Bronchial epithelial cell (primary cell): ENCODE data around the gene ATXN10. TPM values are rescaled to one million over a fixed set of nuclear protein-coding genes. Genes with fewer than 3 reads are reported as not detected.

Experiments
- DNase-seq: peaks from one replicate; pipeline ENCODE4 v3.0.0-alpha.2; 2010; ENCODE audit warnings: low read depth
- FAIRE-seq: peaks from 2 replicates; lab custom pipeline; 2011; peaks lifted over from hg19 to GRCh38; lab: Jason Lieb, UNC
- H3K27me3 ChIP-seq: 2 replicates; pipeline ENCODE4 v1.5.1; 2011; ENCODE audit warnings: low read length; ENCODE audit not compliant: control insufficient read depth, insufficient read depth
- H3K36me3 ChIP-seq: 2 replicates; pipeline ENCODE4 v1.5.1; 2011; ENCODE audit warnings: low read length; ENCODE audit not compliant: control insufficient read depth, insufficient read depth
- H3K4me3 ChIP-seq: 2 replicates; pipeline ENCODE4 v1.5.1; 2011; ENCODE audit warnings: mild to moderate bottlenecking, low read depth, low read length, control low read depth
- total RNA-seq: library from RNA; depleted of rRNA; stranded (reverse); fragments of >200 nt; gene quantifications from 2 replicates; pipeline ENCODE4 v1.2.1, GENCODE V29; 2014
- TF ChIP-seq, protein P1 (sequence below): IDR thresholded peaks from 2 replicates; pipeline ENCODE4 v1.5.1; 2011; ENCODE audit warnings: mild to moderate bottlenecking, moderate library complexity, low read length, control low read depth, inconsistent platforms; ENCODE audit not compliant: insufficient read depth, severe bottlenecking

ATXN10 gene
- total RNA-seq, 1 donor from 2014 or later: 81.9 TPM

GRCh38 chr22:45684169-45684568 lies 12.5 kb downstream of the ATXN10 start:
- no peaks in the 10 kb centered on the region for H3K27me3 ChIP-seq
- DNase-seq (no peak), FAIRE-seq (no peak)
- no peak overlapping the region for H3K4me3 ChIP-seq
- TF ChIP-seq, protein P1, sequence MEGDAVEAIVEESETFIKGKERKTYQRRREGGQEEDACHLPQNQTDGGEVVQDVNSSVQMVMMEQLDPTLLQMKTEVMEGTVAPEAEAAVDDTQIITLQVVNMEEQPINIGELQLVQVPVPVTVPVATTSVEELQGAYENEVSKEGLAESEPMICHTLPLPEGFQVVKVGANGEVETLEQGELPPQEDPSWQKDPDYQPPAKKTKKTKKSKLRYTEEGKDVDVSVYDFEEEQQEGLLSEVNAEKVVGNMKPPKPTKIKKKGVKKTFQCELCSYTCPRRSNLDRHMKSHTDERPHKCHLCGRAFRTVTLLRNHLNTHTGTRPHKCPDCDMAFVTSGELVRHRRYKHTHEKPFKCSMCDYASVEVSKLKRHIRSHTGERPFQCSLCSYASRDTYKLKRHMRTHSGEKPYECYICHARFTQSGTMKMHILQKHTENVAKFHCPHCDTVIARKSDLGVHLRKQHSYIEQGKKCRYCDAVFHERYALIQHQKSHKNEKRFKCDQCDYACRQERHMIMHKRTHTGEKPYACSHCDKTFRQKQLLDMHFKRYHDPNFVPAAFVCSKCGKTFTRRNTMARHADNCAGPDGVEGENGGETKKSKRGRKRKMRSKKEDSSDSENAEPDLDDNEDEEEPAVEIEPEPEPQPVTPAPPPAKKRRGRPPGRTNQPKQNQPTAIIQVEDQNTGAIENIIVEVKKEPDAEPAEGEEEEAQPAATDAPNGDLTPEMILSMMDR: no peak
- H3K36me3 ChIP-seq: no peaks in the 10 kb centered on the region

- no peaks in the 10 kb centered on the region for H3K36me3 ChIP-seq
- no peak overlapping the region for H3K4me3 ChIP-seq
- DNase-seq: no peak
- TF ChIP-seq, protein P1: no peak
- H3K27me3 ChIP-seq: no peaks in the 10 kb centered on the region
- no peak for FAIRE-seq
Observed at GRCh38 chr22:45684752-45685574, 13.3 kb downstream of the ATXN10 start.

- no peak for FAIRE-seq
- TF ChIP-seq, protein P1: no peak
- Histone ChIP-seq H3K27me3 (no peaks in the 10 kb centered on the region), H3K36me3 (no peaks in the 10 kb centered on the region), H3K4me3 (no peak overlapping the region)
- DNase-seq: peak; percentile 17
Observed at GRCh38 chr22:45686004-45686403, 14.4 kb downstream of the ATXN10 start.

- Histone ChIP-seq H3K36me3 (peaks cover 3% of the 10 kb centered on the region), H3K4me3 (no peak overlapping the region), H3K27me3 (no peaks in the 10 kb centered on the region)
- DNase-seq (no peak), FAIRE-seq (no peak)
- TF ChIP-seq, protein P1: no peak
Observed at GRCh38 chr22:45686836-45687235, 15.2 kb downstream of the ATXN10 start.

GRCh38 chr22:45688600-45689080 lies 17.0 kb downstream of the ATXN10 start:
- peaks cover 4% of the 10 kb centered on the region for H3K36me3 ChIP-seq
- peak; percentile 79 for DNase-seq
- no peaks in the 10 kb centered on the region for H3K27me3 ChIP-seq
- FAIRE-seq: no peak
- no peak overlapping the region for H3K4me3 ChIP-seq
- TF ChIP-seq, protein P1: no peak
